OCI-LY1 (cell line): ENCODE measurements around the gene CEACAM1.

Experiments used
- H2AFZ ChIP-seq: fragments of 200-600 bp; sonication (generic), shearing (Covaris generic); 2 replicates; pipeline ENCODE4 v1.6.0; 2014; ENCODE audit warnings: antibody characterized with exemption, mild to moderate bottlenecking, low read length
- H3F3A ChIP-seq: fragments of 200-600 bp; sonication (generic), shearing (Covaris generic); 2 replicates; pipeline ENCODE4 v1.6.0; 2014; ENCODE audit warnings: mild to moderate bottlenecking, antibody characterized with exemption, low read length, moderate library complexity; ENCODE audit not compliant: insufficient read depth
- H3K27ac ChIP-seq: fragments of 200-600 bp; sonication (generic); 2 replicates; pipeline ENCODE4 v1.5.1; 2014; ENCODE audit warnings: low read length, mixed run types, mild to moderate bottlenecking, low read depth; ENCODE audit not compliant: poor library complexity, severe bottlenecking
- H3K27me3 ChIP-seq: fragments of 200-600 bp; sonication (generic); 2 replicates; pipeline ENCODE4 v1.6.0; 2014; ENCODE audit warnings: antibody characterized with exemption, mild to moderate bottlenecking, low read length, moderate library complexity; ENCODE audit not compliant: insufficient read depth
- H3K36me3 ChIP-seq: fragments of 200-600 bp; sonication (generic); 2 replicates; pipeline ENCODE4 v1.6.1; 2014; ENCODE audit warnings: mild to moderate bottlenecking, antibody characterized with exemption, low read length, moderate library complexity, mixed read lengths; ENCODE audit not compliant: insufficient read depth
- H3K4me1 ChIP-seq: fragments of 200-600 bp; sonication (generic); 2 replicates; pipeline ENCODE4 v1.5.1; 2014; ENCODE audit warnings: mild to moderate bottlenecking, low read length, moderate library complexity; ENCODE audit not compliant: insufficient read depth, severe bottlenecking
- H3K4me2 ChIP-seq: fragments of 200-600 bp; sonication (generic), shearing (Covaris generic); 2 replicates; pipeline ENCODE4 v1.6.1; 2014; ENCODE audit warnings: low read length
- H3K4me3 ChIP-seq: fragments of 200-600 bp; sonication (generic); 2 replicates; pipeline ENCODE4 v1.5.1; 2014; ENCODE audit warnings: low read length, low read depth, mild to moderate bottlenecking, mixed read lengths; ENCODE audit not compliant: poor library complexity, severe bottlenecking
- H3K79me2 ChIP-seq: fragments of 200-600 bp; shearing (Covaris generic); 2 replicates; pipeline ENCODE4 v1.6.1; 2016; ENCODE audit warnings: mixed run types, low read length, mixed read lengths; ENCODE audit not compliant: insufficient read depth
- H3K9ac ChIP-seq: fragments of 200-600 bp; sonication (generic), shearing (Covaris generic); 2 replicates; pipeline ENCODE4 v1.6.1; 2014; ENCODE audit warnings: mild to moderate bottlenecking, low read length, mixed read lengths
- H3K9me2 ChIP-seq: fragments of 200-600 bp; sonication (generic), shearing (Covaris generic); 2 replicates; pipeline ENCODE4 v1.6.1; 2014; ENCODE audit warnings: low read depth, mild to moderate bottlenecking, low read length, mixed read lengths
- H3K9me3 ChIP-seq: fragments of 200-600 bp; shearing (Covaris generic); 2 replicates; pipeline ENCODE4 v1.6.1; 2014; ENCODE audit warnings: low read length, mixed read lengths
- H4K20me1 ChIP-seq: fragments of 200-600 bp; sonication (generic), shearing (Covaris generic); 2 replicates; pipeline ENCODE4 v1.6.0; 2016; ENCODE audit warnings: mild to moderate bottlenecking, low read length; ENCODE audit not compliant: insufficient read depth
- EZH2 ChIP-seq: fragments of 200-600 bp; sonication (generic), shearing (Covaris generic); IDR thresholded peaks from 2 replicates; pipeline ENCODE4 v1.8.0; 2017; ENCODE audit warnings: borderline replicate concordance, mixed run types, mild to moderate bottlenecking, antibody characterized with exemption, low read length, moderate library complexity, mixed read lengths
- TF ChIP-seq, protein P1 (sequence below): fragments of 200-600 bp; sonication (generic), shearing (Covaris generic); IDR thresholded peaks from 2 replicates; pipeline ENCODE4 v1.5.1; 2017; ENCODE audit warnings: mild to moderate bottlenecking, antibody characterized with exemption, low read length, moderate library complexity, mixed read lengths

Gene CEACAM1

DNA sequence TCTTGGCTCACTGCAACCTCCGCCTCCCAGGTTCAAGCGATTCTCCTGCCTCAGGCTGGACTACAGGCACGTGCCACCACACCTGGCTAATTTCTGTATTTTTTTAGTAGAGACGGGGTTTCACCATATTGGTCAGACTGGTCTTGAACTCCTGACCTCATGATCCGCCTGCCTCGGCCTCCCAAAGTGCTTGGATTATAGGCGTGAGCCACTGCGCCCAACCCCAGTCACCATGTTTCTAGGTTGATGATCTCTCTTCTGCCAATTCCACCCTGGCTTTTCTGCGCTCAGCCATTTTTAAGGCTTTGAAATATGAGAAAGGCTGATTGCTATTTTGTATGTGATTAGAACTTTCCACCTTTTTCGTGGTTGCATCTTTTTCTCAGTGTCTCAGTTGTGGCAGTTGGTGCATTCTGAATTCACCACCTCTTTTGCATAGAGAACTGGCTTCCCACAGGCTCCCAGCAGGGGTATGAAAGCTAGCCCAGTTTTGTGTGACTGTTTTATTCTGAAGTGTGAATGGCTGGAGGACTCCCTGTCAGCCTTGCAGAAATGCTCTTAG is 15.5 kb downstream of the CEACAM1 start:
- H3K9me2 ChIP-seq: no peaks in the 10 kb centered on the region
- H3K79me2 ChIP-seq: no peaks in the 10 kb centered on the region
- H3K4me1 ChIP-seq: peaks cover 38% of the 10 kb centered on the region
- H2AFZ ChIP-seq: no peak overlapping the region
- TF ChIP-seq, protein P1, sequence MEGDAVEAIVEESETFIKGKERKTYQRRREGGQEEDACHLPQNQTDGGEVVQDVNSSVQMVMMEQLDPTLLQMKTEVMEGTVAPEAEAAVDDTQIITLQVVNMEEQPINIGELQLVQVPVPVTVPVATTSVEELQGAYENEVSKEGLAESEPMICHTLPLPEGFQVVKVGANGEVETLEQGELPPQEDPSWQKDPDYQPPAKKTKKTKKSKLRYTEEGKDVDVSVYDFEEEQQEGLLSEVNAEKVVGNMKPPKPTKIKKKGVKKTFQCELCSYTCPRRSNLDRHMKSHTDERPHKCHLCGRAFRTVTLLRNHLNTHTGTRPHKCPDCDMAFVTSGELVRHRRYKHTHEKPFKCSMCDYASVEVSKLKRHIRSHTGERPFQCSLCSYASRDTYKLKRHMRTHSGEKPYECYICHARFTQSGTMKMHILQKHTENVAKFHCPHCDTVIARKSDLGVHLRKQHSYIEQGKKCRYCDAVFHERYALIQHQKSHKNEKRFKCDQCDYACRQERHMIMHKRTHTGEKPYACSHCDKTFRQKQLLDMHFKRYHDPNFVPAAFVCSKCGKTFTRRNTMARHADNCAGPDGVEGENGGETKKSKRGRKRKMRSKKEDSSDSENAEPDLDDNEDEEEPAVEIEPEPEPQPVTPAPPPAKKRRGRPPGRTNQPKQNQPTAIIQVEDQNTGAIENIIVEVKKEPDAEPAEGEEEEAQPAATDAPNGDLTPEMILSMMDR: no peak
- TF ChIP-seq EZH2: no peak
- peak overlapping the region; percentile 82 for H3K27ac ChIP-seq
- no peaks in the 10 kb centered on the region for H3K27me3 ChIP-seq
- no peak overlapping the region; the same call in 1 of the 2 replicates for H3K9ac ChIP-seq
- H3K4me3 ChIP-seq: no peak overlapping the region
- peaks cover 21% of the 10 kb centered on the region for H3K36me3 ChIP-seq
- no peaks in the 10 kb centered on the region for H3F3A ChIP-seq
- peaks cover 4% of the 10 kb centered on the region for H3K9me3 ChIP-seq
- H3K4me2 ChIP-seq: peak overlapping the region; percentile 32; the same call in 1 of the 2 replicates
- H4K20me1 ChIP-seq: no peaks in the 10 kb centered on the region

GRCh38 chr19:42512130-42512636 is 16.1 kb downstream of the CEACAM1 start:
- Histone ChIP-seq H3K36me3 (peaks cover 15% of the 10 kb centered on the region), H2AFZ (no peak overlapping the region), H3K4me3 (no peak overlapping the region), H4K20me1 (no peaks in the 10 kb centered on the region), H3K27ac (peak overlapping the region; percentile 82), H3K4me1 (peaks cover 38% of the 10 kb centered on the region), H3K4me2 (no peak overlapping the region), H3F3A (no peaks in the 10 kb centered on the region), H3K9ac (no peak overlapping the region), H3K79me2 (no peaks in the 10 kb centered on the region), H3K9me2 (no peaks in the 10 kb centered on the region), H3K9me3 (peaks cover 4% of the 10 kb centered on the region), H3K27me3 (no peaks in the 10 kb centered on the region)
- TF ChIP-seq, protein P1: no peak
- no peak for TF ChIP-seq EZH2

DNA sequence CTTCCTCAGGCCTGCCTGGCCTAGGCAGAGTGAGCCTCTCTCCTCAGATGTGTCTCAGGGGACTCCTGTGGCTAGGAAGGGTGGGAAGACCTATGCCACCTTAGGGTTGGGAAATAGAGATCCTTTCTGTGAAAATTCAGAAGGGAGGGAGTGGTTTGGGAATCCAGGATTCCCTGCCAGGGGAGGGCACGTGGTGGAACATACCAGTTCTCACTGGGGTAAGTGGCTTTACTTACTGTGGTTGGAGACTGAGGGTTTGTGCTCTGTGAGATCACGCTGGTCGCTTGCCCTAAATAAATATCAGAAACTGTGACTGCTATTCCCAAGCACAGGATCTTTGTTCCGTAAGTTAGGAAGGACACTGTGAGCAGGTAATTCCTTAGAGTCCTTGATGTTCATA is 16.9 kb downstream of the CEACAM1 start:
- Histone ChIP-seq H3K4me3 (no peak overlapping the region), H3K27me3 (no peaks in the 10 kb centered on the region), H3K9me2 (no peaks in the 10 kb centered on the region), H2AFZ (no peak overlapping the region), H4K20me1 (no peaks in the 10 kb centered on the region), H3K27ac (peak overlapping the region; percentile 82), H3K4me1 (peaks cover 38% of the 10 kb centered on the region), H3K9me3 (no peaks in the 10 kb centered on the region), H3K36me3 (peaks cover 7% of the 10 kb centered on the region), H3F3A (no peaks in the 10 kb centered on the region), H3K79me2 (no peaks in the 10 kb centered on the region), H3K9ac (no peak overlapping the region), H3K4me2 (no peak overlapping the region)
- TF ChIP-seq EZH2: no peak
- TF ChIP-seq, protein P1: no peak
